NCI-H2081 treated with DMSO at 0.1 percent for 48 hours (cell line): ENCODE measurements around the gene C1orf52.

Experiments used
- DNase-seq: peaks from one replicate; lab custom pipeline; 2025; lab: John Stamatoyannopoulos, UW

C1orf52 gene

DNA sequence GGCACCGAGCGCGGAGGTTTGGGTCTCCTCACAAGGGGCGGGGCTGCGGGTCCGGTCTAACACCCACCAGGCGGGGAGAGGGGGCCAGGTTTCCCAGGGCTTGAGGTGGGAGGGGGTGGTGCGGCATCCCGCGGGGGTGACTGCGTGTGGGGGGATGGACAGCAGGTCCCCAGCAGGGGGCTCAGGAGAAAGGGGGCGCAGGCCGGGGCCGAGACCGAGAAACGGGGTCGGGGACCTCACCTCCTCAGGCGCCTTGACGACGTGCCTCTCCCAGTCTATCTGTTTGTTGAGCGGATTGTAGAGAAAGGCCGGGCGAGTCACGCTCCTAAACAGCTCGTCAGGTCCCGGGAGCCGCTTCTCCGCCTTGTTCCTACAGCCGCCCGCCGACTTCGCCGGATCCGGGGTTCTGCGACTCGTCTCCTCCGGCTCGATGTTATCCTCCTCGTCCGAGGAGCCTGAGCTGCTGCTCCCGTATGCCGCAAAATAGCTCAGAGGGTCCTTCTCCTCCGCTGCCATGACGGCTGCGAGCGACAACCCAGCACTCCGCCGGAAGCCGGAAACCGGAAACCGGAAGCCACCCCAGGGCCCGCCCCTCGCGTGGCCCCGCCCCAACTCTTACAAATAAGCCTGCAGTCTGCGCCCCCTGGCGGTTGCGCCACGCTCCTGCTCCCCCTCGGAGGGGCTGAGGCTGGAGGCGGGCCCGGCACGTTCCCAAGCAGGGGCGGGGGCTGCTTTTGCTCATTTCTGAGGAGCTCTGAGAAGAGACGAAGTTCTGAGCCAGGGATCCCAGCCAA, at the start of gene C1orf52:
C1orf52 (minus strand) TSS at position 545 of the 794 bp plus-strand sequence; CDS start at position 516, 29 bp downstream.
- DNase-seq: peak; percentile 58

DNA sequence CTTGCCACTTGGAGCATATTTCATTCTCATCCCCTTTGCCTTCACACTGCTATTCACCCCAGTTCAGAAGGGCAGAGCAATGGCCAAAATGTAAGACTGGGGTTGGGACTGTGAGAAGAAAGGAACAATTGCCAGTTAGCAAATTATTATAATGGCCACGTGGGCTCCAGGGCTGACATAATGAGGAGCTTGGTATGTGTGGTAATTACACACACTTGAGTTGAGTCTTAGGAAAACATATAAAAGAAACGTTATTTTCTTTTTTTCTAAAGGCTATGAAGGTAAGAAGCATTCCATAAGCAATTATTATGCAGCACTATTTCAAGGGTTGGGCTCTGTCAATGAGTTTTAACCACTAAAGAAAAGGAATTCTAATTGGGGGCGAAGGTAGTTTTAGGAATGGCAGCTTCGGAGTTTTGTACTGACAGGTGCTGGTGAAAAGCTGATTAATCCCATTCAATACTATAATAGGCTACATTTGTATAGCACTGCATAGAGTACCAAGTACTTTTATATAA, 49.4 kb upstream of the C1orf52 start:
- DNase-seq: no peak

DNA sequence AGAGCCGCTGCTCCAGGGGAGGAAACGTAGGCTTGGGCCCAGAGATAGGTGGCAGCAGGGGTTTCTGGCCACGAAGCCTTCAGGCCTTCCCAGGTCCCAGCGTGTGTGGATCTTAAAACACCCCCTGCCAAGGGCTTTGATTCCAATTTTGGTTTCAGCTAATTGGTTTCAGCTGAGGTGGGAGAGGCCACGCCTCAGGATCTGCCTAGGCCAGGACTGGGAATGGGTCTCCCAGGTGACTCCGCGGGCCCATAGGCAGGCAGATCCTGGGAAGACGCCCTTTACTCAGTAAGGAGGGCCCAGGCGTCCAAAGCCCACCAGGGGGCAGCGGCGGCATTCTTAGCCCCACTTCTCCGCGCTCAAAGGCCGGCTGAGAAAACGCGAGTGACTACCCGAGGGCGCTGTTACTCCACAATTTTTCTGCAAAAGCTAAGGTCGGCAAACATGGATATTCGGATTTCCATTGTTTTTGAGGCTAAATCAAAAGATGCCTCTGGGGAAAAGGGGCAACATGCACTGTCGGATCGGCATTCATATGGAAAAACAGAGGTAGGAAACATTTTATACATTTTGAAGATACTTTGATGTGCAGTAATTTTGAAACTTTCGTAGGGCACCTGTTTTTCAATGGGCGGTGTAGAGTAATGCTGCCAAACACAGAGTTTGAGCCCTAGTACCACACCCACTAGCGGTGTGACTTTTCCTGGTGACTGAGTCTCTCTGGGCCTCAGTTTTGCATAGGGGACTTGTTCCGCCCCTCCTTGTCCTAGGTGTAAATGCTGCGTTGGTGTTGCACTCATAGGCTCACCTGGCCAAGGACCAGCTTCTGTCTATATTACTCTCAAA, 48.7 kb upstream of the C1orf52 start:
- DNase-seq: no peak

DNA sequence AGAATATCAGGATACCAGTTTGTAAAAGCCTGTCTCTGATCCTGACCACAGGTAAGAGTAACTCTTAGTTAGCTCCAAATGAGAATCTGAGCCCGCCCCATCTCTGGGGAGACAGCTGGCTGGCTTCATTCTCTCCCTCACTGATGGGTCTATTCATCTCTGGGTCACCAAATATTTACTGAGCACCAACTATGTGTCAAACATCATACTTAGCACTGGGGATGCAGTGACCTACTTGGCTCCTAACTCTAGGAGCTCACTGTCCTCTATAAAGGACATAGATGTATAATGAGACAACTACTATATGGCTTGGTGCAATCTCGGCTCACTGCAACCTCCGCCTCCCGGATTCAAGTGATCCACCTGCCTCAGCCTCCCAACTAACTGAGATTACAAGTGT, 46.8 kb upstream of the C1orf52 start:
- no peak for DNase-seq

DNA sequence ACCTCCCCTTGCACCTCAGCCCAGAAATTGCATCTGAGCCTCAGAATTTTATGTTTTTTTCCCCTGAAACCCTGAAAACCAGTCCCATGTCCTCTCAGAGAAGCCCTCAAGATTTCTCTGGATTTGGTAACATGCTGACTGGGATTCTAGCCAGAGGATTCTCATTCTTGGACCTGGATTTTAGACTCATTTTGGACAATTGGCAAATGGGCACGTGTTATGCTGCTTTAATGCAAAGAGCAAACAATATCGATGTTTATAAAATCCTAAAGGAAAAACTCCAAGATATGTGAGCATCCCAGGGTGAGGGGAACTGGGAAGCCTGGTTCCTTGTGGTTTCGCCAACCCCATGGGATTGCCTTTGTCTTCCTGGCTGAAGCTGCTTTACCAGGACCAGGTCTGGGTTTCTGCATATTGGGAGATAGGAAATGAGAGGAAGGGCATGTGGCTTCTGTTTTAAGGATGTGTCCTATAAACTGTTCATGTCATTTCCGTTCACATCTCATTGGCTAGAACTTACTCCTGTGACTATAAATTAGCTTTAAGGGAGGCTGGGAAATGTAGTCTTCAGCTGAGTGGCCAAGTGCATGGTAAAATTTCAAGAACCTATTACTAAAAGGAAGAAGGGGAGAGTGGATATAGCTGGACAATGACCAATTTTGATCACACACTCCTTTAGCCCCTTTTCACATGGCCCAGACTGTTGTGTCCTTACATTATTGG, 44.1 kb upstream of the C1orf52 start:
- no peak for DNase-seq

DNA sequence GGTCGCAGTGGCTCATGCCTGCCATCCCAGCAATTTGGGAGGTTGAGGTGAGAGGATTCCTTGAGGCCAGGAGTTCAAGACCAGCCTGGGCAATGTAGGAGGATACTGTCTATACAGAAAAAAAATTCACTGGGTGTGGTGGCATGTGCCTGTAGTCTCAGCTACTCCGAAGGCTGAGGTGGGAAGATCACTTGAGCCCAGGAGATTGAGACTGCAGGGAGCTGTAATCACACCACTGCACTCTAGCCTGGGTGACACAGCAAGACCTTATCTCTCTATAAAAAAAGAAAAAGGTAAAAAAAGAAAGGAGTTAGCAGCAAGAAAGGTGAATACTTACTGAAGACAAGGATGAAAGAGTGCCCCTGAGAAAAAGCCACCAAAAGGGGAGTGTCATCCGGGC, 40.7 kb upstream of the C1orf52 start:
- no peak for DNase-seq

DNA sequence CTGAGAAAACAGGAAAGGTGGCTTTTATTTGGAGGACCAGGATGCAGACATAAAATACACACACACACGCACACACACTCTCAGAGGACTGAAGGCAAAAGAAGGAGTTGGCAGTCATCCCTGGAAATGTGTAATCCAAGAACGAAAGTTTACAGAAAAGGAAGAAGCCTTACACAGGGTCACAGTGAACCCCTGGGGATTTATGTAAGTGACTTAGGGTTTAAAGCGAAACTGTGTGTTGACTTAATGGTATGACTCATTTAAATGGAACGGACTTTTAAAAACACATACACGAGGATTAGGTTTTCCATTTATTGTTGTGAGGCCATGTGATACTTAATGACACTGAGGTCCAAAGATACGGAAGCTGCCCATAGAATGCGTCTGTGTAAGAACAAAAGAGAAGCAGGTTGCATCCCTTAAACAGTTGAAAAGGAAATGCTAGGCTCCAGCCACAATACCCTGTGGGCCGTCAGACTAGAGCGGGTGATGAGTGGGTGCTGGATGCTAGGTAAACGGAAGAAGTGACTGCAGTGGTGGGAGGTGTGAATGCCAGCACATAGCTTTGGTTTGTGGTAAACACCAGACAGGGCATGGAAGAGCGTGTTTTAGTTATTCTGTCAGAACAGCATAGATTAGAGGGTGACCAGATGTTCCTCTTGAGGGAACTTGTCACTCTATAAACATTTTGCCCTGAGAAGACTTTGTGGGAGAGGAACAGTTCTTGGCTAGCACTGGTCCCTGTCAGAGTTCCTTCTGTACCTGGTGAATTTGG, 38.6 kb upstream of the C1orf52 start:
- DNase-seq: peak; percentile 57

DNA sequence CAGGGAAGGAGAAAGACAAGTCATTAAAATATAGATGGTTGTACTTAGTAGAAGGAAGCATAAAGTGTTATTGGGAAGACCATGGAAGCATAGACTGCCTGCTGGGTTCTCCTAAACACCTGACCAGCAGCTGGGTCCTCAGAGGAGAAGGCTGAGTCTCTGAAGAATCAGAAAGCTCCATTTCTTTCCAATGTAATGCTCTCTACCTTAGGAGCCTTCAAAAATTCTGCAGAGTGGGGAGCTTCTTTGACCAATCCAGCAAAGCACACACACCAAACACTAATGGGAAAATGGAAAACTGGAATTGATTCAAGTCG, 38.0 kb upstream of the C1orf52 start:
- DNase-seq: no peak

DNA sequence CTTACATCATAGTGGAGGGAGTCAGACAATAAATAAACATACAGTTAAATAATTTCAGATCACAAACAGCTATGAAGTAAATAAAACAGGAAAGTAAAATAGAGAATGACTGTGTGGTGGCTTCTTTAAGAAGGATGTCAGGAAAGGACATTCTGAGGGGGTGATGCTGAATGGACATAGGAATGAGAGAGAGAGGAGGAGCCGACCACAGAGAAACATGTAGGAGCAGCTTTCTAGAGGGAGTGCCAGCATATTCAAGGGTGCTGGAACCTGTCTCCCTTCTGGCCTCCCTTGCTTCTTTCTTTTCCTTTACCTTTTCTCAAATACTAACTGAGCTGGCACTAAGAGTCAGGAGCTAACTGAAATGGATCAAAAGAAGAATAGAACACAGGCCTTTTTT, 37.5 kb upstream of the C1orf52 start:
- DNase-seq: no peak

DNA sequence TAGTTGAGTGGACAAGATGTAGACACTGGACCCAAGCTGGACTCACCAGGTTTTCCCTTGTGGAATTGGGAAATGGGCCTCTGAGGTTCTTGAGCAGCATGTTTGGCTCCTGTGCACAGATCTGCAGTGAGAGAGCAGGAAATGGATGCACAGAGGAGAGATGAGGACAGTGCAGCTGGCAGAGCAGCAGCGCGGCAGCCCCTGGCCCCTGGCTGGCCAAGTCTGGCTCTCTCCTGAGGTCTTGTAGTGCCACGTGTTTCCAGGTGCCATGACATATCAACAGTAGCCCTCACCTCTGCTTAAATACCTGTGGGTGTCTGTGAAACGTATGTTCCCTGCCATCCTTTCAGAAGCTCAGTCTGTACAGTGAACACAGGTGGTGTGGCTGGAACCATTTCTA, 36.2 kb upstream of the C1orf52 start:
- no peak for DNase-seq

DNA sequence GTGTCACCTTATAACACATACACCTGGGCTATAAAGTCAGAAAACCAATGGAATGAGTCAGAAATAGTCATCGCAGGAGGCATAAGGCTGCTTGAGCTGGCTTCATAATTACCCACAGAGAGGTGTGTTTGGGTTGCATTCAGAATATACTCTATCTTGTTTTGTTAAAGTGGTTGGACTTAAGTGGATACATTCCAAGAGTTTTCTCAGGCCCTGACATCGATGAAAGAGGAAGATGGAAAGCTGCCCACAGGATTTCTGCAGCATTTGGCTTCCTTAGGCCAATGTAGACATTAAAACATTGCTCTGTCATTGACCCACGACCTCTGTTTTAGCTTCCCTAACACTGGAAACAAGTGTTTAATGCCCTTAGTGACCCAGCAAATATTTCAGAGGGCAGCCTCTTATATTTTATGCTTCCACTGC, 35.6 kb upstream of the C1orf52 start:
- no peak for DNase-seq

DNA sequence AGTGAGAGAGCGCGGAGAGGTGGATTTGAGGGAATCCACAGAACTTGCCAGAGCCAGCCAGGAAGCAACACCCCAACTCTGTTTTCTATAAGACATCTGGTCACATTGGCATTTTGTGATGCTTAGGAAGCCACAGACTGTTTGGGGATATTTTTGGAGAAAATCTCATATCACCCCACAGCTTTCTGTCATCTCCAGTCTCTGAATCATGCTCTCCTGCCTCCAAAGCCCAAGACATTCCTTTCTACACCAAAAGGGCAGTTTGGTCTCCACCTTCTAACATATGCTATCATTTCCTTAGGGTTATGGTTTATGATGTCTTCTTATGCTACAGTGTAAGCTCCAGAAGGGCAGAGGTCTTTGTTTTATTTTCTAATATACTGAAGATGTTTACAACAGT, 31.4 kb upstream of the C1orf52 start:
- DNase-seq: no peak

DNA sequence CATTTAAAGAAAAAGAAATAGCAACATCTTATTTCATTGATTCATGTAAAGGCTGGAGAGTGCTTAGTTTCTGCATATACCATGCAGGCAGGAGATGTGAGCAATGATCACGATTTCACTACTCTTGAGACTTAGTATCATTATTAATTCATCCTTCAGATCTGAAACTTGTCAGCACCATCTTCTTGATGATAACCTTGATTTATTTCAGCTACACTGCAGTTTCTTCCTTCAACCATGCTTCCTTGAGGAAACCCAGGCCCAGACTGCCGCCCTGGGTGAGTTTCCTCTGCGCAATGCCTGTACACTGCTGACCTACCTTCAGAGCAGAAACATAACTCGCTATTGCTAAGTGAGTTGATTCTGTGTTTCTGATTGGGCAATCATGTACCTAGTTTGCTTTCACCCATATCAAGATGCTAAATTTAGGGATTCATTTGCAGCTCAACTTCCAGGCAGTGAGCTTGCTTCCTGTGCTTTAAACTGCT, 30.4 kb upstream of the C1orf52 start:
- no peak for DNase-seq

DNA sequence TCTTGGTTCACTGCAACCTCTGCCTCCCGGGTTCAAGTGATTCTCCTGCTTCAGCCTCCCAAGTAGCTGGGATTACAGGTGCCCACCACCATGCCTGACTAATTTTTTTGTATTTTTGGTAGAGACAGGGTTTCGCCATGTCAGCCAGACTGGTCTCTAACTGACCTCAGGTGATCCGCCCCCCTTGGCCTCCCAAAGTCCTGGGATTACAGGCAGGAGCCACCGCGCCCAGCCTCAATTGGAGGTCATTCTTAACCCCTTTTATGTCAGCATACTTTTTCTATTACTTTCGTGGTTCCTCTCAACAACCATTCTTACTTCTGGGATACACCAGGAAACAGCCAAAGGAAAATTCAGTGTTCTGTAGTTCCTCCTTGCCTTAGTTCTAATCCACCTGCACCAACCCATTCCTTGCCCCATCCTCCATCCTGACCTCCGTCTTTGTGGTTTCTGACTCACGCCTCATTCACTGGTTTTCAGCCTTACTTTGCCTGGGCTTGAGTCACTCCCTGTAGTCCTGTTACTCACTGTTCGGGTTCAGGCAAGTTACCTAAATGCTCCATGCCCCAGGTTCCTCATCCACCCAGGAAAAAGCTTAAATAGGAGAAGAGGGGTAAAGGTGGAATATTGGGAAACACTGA, 29.9 kb upstream of the C1orf52 start:
- DNase-seq: no peak

DNA sequence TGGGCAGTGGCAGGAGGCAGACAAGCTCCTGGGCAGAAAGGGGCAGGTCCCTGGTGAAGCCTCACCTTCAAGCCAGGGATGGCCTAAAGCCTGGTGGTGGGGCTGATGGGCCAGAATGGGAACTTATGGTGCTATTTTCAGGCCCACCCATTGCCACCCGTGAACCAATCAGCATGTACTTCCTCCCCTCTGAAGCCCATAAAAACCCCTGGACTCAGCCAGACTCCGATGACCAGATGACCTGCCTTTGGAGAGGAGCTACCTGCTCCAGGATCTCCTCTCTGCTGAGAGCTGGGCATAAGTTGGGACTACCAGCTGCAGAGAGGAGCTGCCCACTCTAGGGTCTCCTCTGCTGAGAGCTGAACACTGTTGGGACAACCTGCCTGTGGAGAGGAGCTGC, 24.7 kb upstream of the C1orf52 start:
- no peak for DNase-seq

DNA sequence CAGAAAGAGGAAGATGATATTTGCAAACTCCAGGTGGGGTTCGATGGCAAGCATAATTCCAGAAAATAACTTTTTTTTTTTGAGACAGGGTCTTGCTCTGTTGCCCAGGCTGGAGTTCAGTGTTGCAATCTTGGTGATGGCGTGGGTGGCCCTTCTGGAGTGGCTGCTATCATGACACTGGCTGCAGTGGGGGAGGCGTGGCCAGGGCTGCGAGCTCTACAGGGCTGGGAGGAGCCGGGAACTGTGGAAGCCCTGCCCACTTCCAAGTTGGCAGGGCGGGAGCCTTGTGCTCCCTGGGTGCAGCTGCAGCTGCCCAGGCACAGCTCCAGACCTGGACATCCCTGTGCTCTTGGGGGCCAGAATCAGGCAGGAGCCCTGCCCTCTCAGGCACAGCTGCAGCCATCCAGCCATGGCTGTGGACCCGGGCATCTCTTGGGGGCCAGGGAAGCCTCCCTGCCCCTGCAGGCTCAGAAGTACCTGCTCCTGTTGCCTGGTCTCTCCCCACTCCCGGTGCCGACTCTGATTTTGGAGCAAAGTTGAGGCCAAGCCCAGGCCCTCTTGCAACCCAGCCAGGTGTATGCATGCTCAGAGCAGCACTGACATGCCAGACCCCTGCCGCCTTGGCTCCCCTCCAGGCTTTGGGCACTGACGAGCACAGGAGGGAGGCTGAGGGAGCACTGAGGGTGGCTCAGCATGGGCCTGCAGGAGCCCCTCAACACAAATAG, 24.2 kb upstream of the C1orf52 start:
- no peak for DNase-seq

DNA sequence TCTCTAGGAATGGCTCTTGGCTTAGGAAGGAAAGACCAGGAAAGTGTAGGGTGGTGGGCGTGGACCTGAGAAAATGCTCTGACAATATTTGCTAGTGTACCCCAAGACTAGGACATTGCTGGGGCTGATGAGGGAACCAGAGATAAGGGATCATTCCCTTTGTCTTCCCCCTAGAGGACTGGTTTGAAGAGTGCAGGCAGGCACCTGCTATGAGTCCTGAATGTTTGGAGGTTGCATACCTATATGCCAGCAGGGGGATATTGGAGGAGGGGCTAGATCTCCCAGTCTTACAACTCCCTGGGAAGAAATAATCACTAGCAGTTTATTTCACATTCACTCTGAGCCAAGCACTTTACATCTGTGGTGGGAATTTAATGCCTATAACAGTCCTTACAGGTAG, 23.0 kb upstream of the C1orf52 start:
- DNase-seq: no peak

DNA sequence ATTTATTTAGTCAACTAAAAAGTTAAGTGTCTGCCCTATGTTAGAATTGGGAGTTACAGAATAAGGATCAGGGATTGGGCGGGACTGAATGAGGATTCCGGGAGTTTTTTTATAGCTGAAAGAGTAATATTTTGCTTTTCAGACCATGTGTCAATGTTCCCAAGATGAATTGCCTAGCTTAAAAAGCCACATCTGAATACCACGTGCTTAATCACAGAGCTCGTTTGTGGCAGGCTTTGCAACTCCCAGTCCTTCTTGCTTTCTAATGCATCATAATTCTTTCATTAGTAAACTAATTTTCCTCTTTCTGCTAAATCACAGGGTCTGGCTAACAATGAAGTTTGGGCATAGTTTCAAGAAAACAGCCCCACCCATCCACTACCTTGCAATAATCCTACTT, 21.2 kb upstream of the C1orf52 start:
- no peak for DNase-seq

DNA sequence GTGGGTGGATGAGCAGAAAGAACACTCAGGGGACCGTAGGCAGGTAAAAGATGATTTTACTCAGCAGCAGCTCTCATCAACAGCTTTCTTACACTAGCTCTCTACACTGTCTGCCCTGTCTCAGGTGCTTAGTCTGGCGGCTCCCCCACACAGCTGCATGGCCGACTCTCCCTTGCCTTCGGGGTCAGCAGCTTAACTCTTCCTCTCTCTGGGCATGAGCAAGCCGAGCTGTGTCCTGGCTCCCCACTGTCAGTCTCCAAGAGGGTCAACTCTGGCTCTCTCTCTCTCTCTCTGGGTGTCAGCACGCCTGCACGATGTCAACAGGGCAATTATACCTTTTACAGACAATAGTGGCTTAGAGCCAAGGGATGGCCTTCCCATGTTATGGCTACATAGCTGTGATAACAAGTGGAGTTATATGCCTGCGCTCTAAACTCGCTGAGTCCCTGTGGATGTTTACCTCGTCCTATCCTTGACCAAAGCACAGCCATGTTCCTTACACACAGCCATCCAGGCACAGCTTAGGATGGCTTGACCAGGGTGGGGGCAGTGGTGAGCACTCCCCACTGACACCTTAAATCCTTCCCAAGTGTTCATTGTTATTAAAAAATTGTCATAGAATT, 20.1 kb upstream of the C1orf52 start:
- DNase-seq: no peak

DNA sequence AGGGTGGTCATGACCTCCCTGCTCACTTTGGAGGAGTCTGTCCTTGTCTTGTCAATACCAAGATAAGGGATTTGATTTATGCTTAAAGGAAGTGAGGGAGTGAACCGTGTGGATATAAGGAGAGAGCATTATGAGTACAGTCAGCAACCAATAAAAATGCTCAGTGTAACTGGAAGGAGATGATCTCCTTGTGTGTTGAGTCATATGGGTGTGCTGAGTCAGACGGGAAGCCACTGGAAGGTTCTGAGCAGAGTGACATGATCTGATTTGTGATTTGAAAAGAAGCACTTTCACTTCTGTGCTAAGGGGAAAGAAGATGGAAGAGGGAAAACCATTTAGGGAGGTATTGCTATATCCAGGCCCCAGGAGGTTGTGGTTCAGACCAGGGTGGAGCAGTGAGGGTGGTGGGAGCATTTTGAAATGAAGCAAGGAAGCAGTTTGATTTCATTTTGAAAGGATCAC, 19.4 kb upstream of the C1orf52 start:
- no peak for DNase-seq
